GM12891 (cell line): Measurements from ENCODE around the gene KRT1.

Experiments used
- PAX5 ChIP-seq: IDR thresholded peaks from 2 replicates; pipeline ENCODE4 v1.6.1; 2011; ENCODE audit warnings: low read length, moderate library complexity, mild to moderate bottlenecking; ENCODE audit not compliant: insufficient read depth, severe bottlenecking
- POLR2A ChIP-seq: IDR thresholded peaks from 2 replicates; pipeline ENCODE4 v1.6.1; 2011; ENCODE audit warnings: low read depth, low read length, control low read depth
- POLR2AphosphoS5 ChIP-seq: IDR thresholded peaks from 2 replicates; pipeline ENCODE4 v1.6.1; 2011; ENCODE audit warnings: low read depth, low read length, control low read depth
- SPI1 ChIP-seq: IDR thresholded peaks from 2 replicates; pipeline ENCODE4 v1.6.1; 2011; ENCODE audit warnings: low read depth, low read length, control low read depth
- TAF1 ChIP-seq: IDR thresholded peaks from 2 replicates; pipeline ENCODE4 v1.6.1; 2011; ENCODE audit warnings: low read depth, low read length, control low read depth

GRCh38 chr12:52667931-52668330 lies 12.3 kb downstream of the KRT1 start:
- TF ChIP-seq POLR2A (no peak), POLR2AphosphoS5 (no peak), PAX5 (no peak), TAF1 (no peak), SPI1 (no peak)
